Left lobe of liver (tissue), 2 donors: ENCODE data around the gene ACTR8. TPM values are rescaled to one million over a fixed set of nuclear protein-coding genes. Genes with fewer than 3 reads are reported as not detected.
"Not testable (repeated sequence)": the region's sequence is repeated elsewhere in the genome, so short reads cannot be mapped to it uniquely, and the experiment has no call there.

Source experiments
- ATAC-seq: fragments of 200-7000 bp; cut with Tn5 transposase; one replicate; pipeline ENCODE4 v1.9.1; 2020; ENCODE audit warnings: mild to moderate bottlenecking, moderate library complexity
- DNase-seq: peaks from one replicate; pipeline ENCODE4 v3.0.0-alpha.2; 2020; ENCODE audit warnings: low spot score
- total RNA-seq: library from RNA; stranded (reverse); gene quantifications from one replicate; pipeline ENCODE4 v1.2.1, GENCODE V29; 2021
- donor health status: DM: no; HTN: no; CAD: no; lungs with moderate emphysema.
- donor health status: DM: no; HTN: yes; CAD: no.

ACTR8 gene, protein sequence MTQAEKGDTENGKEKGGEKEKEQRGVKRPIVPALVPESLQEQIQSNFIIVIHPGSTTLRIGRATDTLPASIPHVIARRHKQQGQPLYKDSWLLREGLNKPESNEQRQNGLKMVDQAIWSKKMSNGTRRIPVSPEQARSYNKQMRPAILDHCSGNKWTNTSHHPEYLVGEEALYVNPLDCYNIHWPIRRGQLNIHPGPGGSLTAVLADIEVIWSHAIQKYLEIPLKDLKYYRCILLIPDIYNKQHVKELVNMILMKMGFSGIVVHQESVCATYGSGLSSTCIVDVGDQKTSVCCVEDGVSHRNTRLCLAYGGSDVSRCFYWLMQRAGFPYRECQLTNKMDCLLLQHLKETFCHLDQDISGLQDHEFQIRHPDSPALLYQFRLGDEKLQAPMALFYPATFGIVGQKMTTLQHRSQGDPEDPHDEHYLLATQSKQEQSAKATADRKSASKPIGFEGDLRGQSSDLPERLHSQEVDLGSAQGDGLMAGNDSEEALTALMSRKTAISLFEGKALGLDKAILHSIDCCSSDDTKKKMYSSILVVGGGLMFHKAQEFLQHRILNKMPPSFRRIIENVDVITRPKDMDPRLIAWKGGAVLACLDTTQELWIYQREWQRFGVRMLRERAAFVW
- 9.9 TPM for total RNA-seq

DNA sequence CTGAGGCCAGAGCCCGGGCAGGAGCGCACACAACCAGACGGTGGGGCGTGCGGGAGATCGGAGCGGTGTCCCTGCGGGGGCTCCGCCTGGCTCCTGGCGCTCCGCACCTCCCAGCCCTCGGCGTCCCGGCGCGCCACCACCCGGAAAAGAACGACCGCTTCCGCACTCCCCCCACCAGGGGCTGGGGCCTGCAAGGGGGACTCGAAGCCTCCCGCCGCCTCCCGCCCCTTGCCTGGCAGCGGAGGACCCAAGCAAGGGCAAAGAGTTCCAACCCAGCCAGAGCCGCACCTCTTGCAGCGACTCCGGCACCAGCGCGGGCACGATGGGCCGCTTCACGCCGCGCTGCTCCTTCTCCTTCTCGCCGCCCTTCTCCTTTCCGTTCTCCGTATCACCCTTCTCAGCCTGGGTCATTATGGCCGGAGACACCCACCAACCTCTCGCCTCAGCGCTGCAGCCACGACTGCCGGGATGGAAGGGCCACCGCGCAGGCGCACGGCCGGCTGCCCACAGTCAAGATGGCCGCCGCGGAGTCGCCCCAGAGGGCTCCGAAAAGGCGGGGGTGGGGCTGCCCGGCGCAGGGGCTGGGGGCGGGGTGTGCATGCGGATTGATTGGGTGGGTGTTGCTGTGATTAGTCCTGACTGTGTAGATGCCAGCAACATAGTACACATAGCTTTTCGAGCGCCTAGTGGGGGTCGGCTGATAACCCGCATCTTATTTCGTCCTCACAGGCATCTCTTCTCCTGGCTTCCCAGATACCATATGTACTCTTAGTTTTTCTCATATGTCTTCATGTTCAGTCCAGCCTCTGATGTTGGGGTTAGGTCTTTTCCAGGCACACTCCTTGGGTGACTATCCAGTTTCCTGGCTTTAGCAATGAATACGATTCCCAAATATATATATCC, at the start of gene ACTR8:
Gene ACTR8 (minus strand): TSS at position 462 of the 903 bp plus-strand sequence. CDS start 51 bp downstream, at position 411.
- DNase-seq (peak; percentile 88), ATAC-seq (peak; percentile 96)

DNA sequence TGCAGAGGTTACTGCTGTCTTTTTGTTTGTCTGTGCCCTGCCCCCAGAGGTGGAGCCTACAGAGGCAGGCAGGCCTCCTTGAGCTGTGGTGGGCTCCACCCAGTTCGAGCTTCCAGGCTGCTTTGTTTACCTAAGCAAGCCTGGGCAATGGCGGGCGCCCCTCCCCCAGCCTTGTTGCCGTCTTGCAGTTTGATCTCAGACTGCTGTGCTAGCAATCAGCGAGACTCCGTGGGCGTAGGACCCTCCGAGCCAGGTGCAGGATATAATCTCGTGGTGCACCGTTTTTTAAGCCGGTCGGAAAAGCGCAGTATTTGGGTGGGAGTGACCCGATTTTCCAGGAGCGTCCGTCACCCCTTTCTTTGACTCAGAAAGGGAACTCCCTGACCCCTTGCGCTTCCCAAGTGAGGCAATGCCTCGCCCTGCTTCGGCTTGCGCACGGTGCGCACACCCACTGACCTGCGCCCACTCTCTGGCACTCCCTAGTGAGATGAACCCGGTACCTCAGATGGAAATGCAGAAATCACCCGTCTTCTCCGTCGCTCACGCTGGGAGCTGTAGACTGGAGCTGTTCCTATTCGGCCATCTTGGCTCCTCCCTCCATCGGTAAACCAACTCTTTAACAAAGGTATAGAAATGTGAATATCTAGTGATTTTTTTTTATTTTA, 45.4 kb upstream of the ACTR8 start:
- not testable (repeated sequence) for ATAC-seq, DNase-seq

DNA sequence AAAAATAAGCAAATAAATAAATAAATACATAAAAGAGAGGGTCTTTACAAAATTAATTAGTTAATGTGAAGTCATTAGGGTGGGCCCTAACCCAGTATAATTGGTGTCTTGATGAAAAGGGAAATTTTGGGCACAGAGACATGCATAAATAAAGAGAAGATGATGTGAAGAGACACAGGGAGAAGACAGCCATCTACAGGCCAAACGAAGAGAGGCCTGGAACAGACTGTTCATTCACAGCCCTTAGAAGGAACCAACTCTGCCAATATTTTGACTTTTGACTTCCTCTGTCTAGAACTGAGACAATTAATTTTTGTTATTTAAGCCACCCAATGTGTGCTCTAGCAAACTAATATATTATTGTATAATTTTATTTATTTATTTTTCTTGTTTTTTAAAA, 39.3 kb upstream of the ACTR8 start:
- ATAC-seq, result peak; percentile 72

DNA sequence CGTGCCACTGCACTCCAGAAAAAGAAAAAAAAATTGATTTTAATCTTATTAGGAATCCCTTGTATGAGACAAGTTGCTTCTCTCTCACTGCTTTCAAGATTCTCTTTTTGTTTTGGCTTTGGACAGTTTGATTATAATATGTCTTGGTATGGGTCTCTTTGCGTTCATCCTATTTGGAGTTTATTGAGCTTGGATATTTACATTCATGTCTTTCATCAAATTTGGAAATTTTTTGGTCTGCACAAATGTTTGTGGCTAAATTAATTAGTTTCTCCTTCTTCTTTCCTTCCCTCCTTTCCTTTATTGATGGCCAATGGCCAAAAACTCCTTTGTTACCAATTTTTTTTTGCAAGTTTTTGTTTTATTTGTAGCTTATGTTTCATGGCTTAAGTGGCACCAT, 37.8 kb upstream of the ACTR8 start:
- no peak for DNase-seq
- ATAC-seq, result no peak

More for the DNA sequence above, 39.3 kb upstream of the ACTR8 start:
- DNase-seq, result no peak

DNA sequence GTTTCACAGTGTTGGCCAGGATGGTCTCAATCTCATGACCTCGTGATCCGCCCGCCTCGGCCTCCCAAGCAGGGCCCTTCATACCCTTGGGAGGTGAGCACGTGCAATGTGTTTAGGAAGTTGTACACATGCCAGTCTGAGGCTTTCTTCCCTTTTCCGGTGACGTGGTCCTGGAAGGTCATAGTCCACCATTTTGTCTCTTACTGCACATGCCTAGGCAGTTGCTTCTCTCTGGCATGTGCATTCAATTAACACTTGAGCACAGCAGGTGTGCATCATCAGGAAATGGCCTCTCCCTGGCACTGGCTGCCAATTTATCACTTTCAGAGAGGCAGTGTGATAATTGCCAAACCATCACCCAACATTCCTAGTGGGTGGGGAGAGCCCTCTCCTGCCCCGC, 31.4 kb upstream of the ACTR8 start:
- DNase-seq (no peak), ATAC-seq (no peak)

DNA sequence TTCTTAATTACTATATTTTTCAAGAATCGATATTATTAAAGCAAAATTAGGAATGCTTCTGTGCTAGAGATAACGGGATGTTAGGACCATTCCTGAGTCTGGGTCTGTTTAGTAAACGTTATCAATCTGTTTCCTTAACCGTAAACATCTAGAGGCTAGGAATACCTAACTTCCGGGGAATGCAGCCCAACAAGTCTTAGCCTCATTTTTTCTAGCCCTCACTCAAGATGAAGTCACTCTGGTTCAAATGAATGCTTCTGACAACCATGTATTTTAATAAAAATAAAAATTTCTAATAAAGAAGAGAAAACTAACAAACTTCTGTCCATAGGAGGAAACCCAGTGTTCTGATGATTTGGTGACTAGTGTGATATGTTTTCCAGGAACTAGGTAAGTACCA, 20.8 kb upstream of the ACTR8 start:
- DNase-seq (no peak), ATAC-seq (no peak)

DNA sequence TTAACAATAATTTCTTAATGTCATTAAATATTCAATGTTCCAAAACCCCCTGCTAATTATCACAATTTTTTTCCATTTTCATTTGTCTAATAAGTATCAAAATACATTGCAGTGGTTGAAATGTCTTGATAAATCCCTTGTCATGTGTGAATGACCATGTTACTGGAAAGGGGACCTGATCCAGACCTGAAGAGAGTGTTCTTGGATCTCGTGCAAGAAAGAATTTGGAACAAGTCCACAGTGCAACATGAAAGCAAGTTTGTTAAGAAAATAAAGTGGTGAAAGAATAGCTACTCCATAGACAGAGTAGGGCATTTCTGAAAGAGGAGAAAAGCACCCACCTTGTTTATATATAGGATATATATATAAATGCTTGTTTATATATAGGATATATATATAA, 20.1 kb upstream of the ACTR8 start:
- no peak for ATAC-seq

DNA sequence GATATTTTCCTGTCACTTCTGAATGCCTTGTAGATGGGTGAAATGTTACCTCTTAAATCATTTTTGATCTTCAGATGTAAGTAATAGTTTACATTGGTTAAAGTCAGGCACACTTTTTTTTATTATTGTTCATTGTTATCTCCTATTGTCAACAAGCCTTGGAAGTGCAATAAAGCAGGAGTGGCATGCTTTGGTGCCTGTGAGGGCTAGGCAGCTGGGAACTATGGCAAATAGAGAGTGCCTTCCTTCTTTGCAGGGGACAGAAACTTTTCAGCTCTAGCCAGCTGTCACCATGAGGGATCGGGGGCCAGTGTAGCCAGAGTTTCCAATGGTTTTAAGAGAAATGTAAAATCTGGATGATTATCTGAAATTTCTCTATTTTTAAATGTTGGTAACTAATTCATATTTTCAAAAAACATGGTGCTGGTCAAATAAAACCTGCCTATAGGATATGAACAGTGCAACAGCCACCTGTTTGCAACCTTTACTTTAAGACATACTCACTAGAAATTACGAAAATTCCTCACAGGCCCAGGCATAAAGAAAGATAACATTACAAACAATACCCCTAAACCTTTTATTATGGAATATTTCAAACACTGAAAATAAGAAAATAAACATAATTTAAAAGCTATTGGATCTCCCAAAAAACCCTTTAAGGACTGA, 18.8 kb upstream of the ACTR8 start:
- DNase-seq (no peak), ATAC-seq (no peak)

More for the DNA sequence above, 20.1 kb upstream of the ACTR8 start:
- DNase-seq, result no peak

DNA sequence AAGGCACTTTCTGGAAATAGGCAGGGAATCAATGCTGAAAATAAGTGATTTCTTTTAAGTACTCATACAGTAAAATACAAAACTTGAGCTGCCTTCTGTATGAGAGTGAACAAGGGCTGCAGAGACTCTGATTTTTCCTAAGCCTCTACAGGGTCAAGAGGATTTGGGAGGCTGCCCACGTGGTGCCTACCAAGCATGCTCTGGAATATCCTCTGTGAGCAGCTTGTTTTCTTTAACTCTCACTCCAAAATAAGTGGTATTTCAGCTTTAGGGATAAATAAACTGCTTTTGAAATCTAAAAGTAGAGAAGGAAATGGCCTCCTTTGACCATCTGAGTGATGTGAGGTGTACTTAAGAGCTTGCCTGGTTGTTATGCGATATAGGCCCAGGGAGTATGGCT, 17.8 kb upstream of the ACTR8 start:
- DNase-seq (no peak), ATAC-seq (no peak)

DNA sequence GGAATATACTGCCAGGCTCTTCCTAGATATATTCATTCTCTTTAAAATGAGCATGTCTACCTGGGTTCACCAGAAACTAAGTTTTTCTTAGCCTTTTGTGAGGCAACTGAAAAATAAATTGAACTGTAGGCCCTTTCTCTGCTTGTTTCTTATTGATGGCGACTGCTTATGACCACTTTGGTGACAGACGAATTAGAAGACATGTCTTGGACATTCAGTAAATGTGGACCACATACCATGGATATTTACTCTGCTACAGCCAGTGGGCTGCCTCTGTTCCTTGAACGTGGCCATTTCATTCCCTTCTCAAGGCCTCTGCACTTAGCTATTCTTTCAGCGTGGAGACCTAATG, 10.3 kb upstream of the ACTR8 start:
- no peak for ATAC-seq
- DNase-seq, result no peak

DNA sequence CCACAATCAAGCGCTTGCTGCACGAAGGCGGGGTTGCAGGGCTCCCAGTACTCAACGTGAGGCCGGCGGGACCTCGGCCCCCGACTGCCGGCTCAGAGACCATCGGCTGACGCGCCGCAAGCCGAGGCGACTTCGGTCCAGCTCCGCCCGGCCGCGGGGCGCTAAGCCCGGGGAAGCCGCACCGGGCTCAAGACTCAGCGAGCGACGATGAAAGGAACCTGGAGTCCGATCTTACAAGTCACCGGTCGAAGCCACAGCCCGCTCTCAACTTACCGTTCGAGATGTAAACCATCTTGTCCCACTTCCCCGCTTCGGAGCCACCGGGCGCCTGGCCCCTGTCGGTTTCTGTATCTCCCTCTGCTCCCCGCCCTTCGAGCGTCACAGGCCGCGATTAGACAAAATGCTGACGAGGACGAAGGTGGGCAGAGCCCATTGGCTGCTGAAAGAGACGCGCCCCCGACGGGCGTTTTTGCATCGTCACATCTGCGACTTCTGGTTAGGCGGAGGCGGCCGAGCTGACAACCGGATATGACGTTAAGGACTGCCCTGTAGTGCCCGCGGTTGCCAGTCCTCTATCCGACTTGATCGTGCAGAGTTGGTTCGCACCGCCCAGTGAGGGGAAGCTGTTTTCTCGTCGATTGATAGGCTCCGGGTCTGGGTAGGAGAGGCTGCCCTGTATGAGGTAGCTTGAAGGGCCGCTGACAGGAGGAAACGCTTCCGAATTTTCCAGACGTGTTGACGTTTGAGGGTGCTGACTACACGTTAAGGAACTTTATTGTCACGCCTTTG, 9.7 kb upstream of the ACTR8 start, which contains the start of gene SELENOK:
Gene SELENOK (minus strand): TSS at position 363 of the 789 bp plus-strand sequence.
- ATAC-seq (peak; percentile 94), DNase-seq (peak; percentile 100)

DNA sequence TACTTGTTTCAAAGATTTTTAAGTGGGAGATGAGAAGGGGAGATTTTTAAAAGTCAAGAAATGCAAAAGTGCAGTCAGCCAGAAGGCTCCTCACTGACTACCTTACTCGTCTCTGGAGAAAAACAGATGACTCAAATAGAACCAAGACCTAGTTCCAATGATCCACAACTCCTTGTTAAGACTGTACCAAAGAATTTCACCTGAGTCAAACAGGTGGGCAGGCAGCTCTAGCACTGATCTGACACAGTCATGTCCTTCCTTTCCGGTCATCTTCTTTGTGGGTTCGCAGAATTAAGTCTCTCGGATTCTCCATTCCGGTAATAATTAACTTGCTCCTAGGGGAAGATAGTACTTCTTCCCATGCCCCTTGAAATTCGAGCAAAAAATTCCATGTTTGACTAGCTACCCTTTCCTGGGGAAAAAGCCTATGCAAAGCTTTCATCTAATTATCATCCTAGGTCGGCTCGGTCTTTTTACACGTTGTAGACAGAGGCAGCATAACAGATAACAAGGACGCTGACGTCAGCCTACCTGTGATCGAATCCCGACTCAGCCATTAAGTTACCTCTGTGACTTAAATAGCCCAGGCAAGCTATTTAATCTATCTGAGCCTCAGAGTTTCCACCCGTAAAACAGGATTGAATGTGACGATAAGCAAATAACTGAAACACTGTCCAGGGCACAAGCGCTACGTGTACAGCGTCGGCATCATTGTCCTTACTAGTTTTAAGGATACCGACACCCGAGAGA, 8.9 kb upstream of the ACTR8 start:
- DNase-seq, result no peak
- peak; percentile 50 for ATAC-seq

DNA sequence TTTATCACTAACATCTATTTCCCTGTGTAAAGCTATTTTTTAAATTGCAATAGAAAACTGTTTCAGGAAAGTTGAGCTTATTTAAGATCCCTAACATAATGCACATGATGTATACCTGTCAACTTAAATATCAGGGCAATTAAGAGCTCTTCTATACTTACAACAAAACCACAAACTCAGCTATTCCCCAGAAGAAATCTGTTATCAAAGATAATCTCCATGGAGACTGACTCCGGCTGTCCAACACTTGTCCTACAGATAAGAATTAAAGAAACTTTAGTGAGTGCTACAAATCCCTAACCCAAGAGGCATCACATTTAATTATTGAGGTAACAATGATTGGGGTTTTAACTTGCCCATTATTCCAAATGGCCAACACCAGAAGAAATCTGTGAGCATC, 6.3 kb upstream of the ACTR8 start:
- no peak for DNase-seq
- no peak for ATAC-seq

DNA sequence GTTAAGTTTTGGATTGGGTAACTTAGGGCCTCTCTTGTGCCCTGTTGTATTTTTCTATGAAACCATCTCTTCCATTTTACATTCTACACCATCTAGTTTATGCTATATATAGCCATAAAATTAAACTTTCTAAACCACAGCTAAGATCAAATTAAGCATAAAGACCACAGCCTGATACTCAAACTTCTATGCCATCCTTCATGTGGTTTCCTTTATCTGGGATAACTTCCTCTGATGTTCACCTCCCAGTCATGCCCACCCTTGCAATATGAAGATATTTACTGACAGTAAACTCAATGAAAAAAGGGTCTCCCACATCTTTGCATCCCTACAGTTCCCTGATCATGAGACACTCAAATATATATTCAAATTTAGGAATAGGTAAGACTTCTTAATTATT, 5.5 kb upstream of the ACTR8 start:
- ATAC-seq (no peak), DNase-seq (no peak)

DNA sequence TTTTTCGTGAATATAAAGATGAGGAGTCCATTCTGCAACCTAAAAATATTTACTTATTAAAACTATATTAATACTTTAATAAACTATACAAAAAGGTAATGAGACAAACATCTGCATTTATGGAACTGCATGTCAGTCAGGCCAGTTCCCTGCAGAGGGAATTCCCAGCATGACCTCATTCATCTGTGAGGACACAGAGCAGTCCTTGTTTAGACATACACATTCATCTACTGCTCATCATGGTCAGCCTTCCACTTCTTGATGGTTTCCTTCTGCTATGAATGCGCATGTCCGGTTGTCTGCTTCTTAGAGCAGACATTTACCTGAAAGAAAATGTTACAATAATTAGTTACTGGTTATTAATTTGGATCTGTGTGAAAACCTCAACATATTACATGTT, 3.3 kb upstream of the ACTR8 start:
- DNase-seq, result no peak

DNA sequence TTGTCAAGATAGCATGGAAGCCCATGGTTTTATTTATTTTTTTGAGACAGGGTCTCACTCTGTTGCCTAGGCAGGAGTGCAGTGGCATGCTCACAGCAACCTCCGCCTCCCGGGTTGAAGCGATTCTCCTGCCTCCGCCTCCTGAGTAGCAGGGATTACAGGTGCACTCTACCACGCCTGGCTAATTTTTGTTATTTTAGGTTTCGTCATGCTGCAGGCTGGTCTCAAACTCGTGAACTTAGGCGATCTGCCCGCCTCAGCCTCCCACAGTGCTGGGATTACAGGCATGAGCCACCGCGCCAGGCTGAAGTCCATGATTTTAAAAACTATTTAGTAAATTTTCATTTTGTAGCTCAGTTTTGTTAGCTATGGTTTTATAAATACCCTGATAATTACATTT, 2.7 kb upstream of the ACTR8 start:
- ATAC-seq (no peak), DNase-seq (no peak)

More for the DNA sequence above, 3.3 kb upstream of the ACTR8 start:
- ATAC-seq, result no peak

DNA sequence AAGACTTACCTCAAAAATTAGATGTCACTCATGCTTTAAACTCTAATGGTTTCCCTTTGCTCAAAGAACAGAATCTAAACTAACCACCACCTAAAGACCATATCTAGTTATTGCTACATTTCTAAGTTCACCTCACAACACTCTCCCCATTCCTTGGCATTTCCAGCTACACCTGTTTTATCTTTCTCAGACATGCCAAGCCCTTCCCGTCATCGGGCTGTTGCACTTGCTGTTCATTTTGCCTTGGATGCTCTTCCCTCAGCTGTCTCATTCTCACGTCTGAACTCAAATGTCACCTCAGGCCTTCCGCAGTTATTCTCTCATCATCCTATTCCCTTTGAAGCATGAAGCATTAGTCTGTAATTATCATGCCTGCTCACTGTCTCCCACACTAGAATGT, 1.1 kb upstream of the ACTR8 start:
- ATAC-seq, result no peak
- no peak for DNase-seq

DNA sequence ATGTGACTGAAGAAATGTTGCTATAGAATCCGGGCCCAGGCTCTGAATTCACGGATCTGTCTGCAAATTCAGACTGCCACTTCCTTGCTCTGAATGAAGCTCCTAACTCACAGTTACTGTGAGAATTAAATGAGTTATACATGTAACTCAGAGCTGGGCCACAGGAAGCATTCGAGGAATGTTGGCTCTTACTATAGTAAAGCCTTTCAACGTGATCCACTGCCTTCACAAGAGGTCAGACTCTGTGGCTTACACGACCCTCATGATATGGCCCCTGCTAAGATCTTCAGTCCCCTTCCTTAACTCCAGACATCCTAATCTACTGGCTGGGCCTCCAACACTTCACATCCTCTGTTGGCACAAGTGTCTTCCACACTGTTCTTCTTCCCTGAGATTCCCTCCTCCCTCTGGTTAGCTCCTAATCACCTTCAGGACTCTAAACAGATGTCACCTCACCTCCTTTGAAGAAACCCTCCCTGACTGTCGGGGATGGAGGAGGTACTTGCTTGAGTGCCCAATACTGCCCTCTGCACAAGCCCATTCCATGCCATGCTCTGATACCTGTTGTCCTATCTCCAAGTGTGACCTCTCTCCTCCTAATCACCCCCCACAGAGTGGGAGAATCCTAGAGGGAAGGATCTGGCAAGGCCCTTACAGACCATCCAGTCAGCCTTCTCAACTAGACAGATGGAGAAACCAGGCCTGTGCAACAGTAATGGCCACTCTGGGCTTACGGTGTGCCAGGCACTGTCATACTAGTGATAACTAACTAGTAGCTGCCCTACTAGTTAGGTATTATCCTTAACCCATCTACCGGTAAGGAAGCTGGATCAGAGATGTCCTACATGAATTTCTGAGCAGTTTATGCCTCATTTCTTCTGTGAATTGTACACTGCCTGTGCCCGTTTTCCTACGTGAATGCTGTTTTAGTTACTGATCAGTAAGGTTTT, 1.3 kb downstream of the ACTR8 start:
- DNase-seq (no peak), ATAC-seq (no peak)
